ENCODE measurements around the gene ZNF581.

The ZNF581 gene

DNA sequence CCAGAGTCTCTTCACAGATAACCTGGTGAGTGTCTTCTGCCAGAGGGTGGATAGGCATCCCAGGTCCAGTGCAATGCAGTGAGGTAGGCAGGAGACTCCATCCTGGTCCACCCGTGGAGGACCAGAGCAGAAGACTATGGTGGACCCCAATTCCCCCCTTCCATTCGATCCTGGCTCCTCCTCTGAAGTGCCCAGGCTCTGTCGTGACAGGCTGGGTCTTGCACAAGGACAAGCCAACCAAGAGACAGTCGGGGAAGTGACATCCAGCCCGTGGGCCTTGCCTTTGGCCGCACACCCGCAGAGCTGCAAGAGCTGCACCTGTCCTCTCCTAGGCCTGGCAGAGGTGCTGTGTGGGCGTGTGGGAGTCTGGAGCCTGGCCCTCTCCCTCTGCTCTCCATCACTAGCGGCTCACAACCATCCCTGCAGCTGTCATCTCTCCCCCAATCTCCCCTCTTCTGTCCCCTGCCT, 22.2 kb upstream of the ZNF581 start:
- TF ChIP-seq, protein P1, sequence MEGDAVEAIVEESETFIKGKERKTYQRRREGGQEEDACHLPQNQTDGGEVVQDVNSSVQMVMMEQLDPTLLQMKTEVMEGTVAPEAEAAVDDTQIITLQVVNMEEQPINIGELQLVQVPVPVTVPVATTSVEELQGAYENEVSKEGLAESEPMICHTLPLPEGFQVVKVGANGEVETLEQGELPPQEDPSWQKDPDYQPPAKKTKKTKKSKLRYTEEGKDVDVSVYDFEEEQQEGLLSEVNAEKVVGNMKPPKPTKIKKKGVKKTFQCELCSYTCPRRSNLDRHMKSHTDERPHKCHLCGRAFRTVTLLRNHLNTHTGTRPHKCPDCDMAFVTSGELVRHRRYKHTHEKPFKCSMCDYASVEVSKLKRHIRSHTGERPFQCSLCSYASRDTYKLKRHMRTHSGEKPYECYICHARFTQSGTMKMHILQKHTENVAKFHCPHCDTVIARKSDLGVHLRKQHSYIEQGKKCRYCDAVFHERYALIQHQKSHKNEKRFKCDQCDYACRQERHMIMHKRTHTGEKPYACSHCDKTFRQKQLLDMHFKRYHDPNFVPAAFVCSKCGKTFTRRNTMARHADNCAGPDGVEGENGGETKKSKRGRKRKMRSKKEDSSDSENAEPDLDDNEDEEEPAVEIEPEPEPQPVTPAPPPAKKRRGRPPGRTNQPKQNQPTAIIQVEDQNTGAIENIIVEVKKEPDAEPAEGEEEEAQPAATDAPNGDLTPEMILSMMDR (conservative IDR thresholded peaks at IDR 0.05; ENCODE audit: low read depth): no peak
- POLR2A ChIA-PET (ENCODE audit: low non-redundant PET): no interaction called here
- H3K27ac ChIP-seq: 0 out of 2 replicates have a peak overlapping the region, but pooled peaks have one; percentile 5
- CTCF ChIA-PET: no interaction called here
- DNase-seq (ENCODE audit: low spot score): no peak

- H3K27ac ChIP-seq: peak overlapping the region; percentile 5; the same call in 1 of the 2 replicates
- DNase-seq (ENCODE audit: low spot score): no peak
- TF ChIP-seq, protein P1 (conservative IDR thresholded peaks at IDR 0.05; ENCODE audit: low read depth): no peak
- ChIA-PET POLR2A (ENCODE audit: low non-redundant PET) (no interaction called here), CTCF (interaction anchor here (0.5 kb wide), 1 partner anchor 16 kb away, joined by 3 read pairs; no protein-coding TSS in a partner anchor)
Measured at GRCh38 chr19:55621673-55622231, 21.7 kb upstream of the ZNF581 start.

DNA sequence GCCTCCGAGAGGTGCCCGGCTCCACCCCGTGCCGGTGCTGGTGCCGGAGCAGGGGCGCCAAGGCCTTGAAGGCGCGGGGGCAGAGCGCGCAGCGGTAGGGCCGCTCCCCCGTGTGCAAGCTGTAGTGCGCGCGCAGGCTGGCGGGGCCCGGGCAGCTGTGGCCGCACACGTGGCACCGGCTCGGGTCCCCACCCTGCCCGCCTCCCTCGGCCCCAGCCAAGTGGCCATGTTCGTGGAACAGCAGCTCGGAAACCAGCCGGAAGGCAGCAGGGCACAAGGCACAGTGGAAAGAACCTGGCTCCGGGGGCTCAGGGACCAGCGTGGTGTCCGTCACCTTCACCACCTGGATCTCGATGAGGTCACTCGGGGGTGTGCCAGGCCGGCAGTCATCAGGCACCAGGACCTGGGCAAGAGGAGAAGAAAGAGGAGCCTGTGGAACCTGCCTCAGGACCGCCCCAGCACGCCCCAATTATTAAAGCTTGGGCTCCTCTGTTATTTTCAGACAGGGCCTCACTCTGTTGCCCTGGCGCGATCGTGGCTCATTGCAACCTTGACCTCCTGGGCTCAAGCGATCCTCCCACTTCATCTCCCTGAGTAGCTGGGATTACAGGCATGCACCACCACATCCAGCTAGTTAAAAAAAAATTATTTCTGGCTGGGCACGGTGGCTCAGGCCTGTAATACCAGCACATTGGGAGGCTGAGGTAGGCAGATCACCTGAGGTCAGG, 21.0 kb upstream of the ZNF581 start:
- TF ChIP-seq, protein P1 (conservative IDR thresholded peaks at IDR 0.05; ENCODE audit: low read depth): no peak
- ChIA-PET POLR2A (ENCODE audit: low non-redundant PET) (no interaction called here), CTCF (interaction anchor here (0.5 to 1.3 kb wide), 4 partner anchors 15 to 208 kb away, joined by 3 read pairs; no protein-coding TSS in a partner anchor)
- no peak for DNase-seq (ENCODE audit: low spot score)
- peak overlapping the region; percentile 22 for H3K27ac ChIP-seq

- CTCF ChIA-PET: interaction anchor here (0.7 to 1.3 kb wide), 2 partner anchors 17 to 119 kb away, joined by 3 read pairs; no protein-coding TSS in a partner anchor
Measured at GRCh38 chr19:55623130-55623529, 20.3 kb upstream of the ZNF581 start.

DNA sequence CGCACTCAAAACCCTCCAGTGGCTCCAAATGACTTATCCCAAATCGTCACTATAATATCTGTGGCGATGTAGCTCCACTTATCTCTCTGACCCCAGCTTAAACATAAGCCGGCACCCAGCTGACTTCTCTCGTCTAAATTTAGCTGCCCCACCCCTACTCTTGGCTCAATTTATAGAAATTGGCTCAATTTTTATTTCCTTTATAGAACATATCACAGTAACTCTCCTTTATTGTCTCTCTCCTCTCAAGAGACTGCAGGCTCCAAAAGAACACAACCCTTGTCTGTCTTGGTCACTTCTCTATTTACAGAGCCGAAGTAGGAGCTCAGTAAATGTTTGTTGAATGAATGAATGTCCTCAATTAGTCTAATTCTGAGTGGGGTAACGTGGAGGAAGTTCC, 19.9 kb upstream of the ZNF581 start:
- ChIA-PET CTCF (interaction anchor here (1.3 kb wide), 1 partner anchor 120 kb away, joined by 3 read pairs; no protein-coding TSS in a partner anchor), POLR2A (ENCODE audit: low non-redundant PET) (no interaction called here)
- TF ChIP-seq, protein P1 (conservative IDR thresholded peaks at IDR 0.05; ENCODE audit: low read depth): no peak
- no peak overlapping the region for H3K27ac ChIP-seq
- no peak for DNase-seq (ENCODE audit: low spot score)

More at GRCh38 chr19:55623130-55623529, 20.3 kb upstream of the ZNF581 start:
- POLR2A ChIA-PET (ENCODE audit: low non-redundant PET): no interaction called here
- peak overlapping the region; percentile 22 for H3K27ac ChIP-seq
- TF ChIP-seq, protein P1 (conservative IDR thresholded peaks at IDR 0.05; ENCODE audit: low read depth): no peak
- no peak for DNase-seq (ENCODE audit: low spot score)

DNA sequence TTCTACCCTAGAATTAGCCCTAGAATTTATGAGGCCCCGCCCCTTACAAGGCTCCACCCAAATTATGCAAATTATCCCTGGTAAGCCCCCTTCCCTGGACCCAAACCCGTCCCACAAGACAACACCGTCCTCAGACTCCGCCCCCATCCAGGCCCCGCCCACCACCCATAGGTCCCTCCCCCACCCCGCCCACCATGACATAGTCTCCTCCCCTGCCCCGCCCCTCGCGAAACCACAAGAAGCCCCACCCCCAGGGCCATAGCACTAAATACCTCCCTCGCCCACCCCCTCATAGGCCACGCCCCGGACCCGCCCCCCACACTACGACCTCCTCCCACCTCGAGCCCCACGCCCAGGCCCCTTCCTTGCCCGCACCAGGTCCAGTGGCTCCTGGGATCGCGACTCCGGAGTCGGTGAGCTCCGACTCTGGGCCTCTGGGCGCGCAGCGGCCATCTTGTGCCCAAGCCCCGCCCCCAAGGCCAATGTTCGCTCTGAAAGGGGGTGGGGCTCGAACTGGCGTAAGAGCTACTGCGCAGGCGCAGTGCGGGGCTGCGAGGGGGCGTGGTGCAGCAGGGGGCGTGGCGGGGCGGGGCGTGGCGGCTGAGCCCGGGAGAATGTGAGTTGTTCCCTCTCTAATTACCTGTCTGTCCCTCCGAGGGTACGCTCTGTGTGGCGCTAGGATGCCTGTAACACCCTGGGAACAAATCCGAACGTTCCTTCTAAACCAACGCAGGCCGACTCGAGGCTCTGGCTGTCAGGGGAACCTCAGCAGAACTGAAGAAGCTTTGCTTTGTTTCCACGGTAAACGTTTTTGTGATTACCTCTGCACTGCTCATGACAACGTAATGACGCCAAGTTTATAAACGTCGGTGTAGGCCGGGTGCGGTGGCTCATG, 19.1 kb upstream of the ZNF581 start, which contains the start of gene ZNF784:
Gene ZNF784, minus strand, starts transcription at position 458 of the 895 bp plus-strand sequence. Its CDS starts 5 bp downstream, at position 453.
- ChIA-PET CTCF (interaction anchor here (0.5 to 0.6 kb wide), 2 partner anchors 14 to 18 kb away, joined by 4 read pairs; no protein-coding TSS in a partner anchor), POLR2A (ENCODE audit: low non-redundant PET) (interaction anchor here (0.6 to 1.0 kb wide), 6 partner anchors 12 to 148 kb away, joined by 3 to 4 read pairs (median 3); partner anchors contain the start of genes ZNF628 and ZNF865)
- H3K27ac ChIP-seq: peak within 1 kb of the TSS; percentile 87
- TF ChIP-seq, protein P1 (conservative IDR thresholded peaks at IDR 0.05; ENCODE audit: low read depth): no peak
- DNase-seq (ENCODE audit: low spot score): peak; percentile 95
